HepG2 (cell line): ENCODE data around the gene KRTAP4-16.

Experiments
- DNMT3B ChIP-seq: conservative IDR thresholded peaks from 2 replicates; pipeline ENCODE4 v1.6.1; 2016; ENCODE audit warnings: missing biosample characterization, control low read depth
- EP300 ChIP-seq, 3 experiments: sonication (generic) in 1 of 3; formaldehyde crosslinking in 1 of 3; IDR thresholded peaks; 2 replicates each; pipeline versions ENCODE4 v1.5.1 to v1.6.1; 2011 to 2020; ENCODE audit warnings: low read depth in 2 of 3, low read length in 2 of 3, borderline replicate concordance in 1 of 3, improper control_type of control experiment in 1 of 3, mild to moderate bottlenecking in 1 of 3, missing genetic modification reagents in 1 of 3, moderate library complexity in 1 of 3
- EZH2 ChIP-seq: conservative IDR thresholded peaks from 2 replicates; pipeline ENCODE4 v1.6.1; 2012; ENCODE audit warnings: mild to moderate bottlenecking, low read depth, low read length, moderate library complexity
- PHF8 ChIP-seq: sonication (generic); formaldehyde crosslinking; IDR thresholded peaks from 2 replicates; pipeline ENCODE4 v1.5.0; 2020; ENCODE audit warnings: missing genetic modification reagents
- SIN3A ChIP-seq: IDR thresholded peaks from 2 replicates; pipeline ENCODE4 v1.6.1; 2011; ENCODE audit warnings: low read depth, mild to moderate bottlenecking, control low read depth, low read length, borderline replicate concordance
- ZC3H4 ChIP-seq: sonication (generic); formaldehyde crosslinking; IDR thresholded peaks from 2 replicates; pipeline ENCODE4 v1.4.0; 2020; ENCODE audit warnings: missing genetic modification reagents, borderline replicate concordance
- ZKSCAN1 ChIP-seq: fragments of 150-350 bp; IDR thresholded peaks from 2 replicates; pipeline ENCODE4 v1.6.1; 2014; ENCODE audit warnings: low read length
- TF ChIP-seq, protein P1 (sequence below): sonication (generic); formaldehyde crosslinking; IDR thresholded peaks from 2 replicates; pipeline ENCODE4 v1.8.0; 2022; ENCODE audit warnings: mild to moderate bottlenecking, missing genetic modification reagents; ENCODE audit not compliant: insufficient replicate concordance
- TF ChIP-seq, protein P2 (sequence below): sonication (generic); formaldehyde crosslinking; IDR thresholded peaks from 2 replicates; pipeline ENCODE4 v1.5.0; 2020; ENCODE audit warnings: mild to moderate bottlenecking, missing genetic modification reagents, moderate library complexity
- TF ChIP-seq, protein P3 (sequence below): sonication (generic); formaldehyde crosslinking; conservative IDR thresholded peaks from 2 replicates; pipeline ENCODE4 v1.4.0; 2020; ENCODE audit warnings: missing genetic modification reagents

DNA sequence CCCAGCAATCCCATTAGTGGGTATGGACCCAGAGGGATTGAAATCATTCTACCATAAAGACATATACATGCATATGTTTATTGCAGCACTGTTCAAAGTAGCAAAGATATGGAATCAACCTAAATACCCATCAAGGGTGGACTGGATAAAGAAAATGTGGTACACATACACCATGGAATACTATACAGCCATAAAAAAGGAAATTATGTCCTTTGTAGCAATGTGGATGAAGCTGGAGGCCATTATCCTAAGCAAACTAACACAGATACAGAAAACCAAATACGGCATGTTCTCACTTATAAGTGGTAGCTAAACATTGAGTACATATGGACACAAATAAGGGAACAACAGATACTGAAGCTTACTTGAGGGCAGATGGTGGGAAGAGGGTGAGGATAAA, 44.5 kb downstream of the KRTAP4-16 start:
- TF ChIP-seq, protein P1, sequence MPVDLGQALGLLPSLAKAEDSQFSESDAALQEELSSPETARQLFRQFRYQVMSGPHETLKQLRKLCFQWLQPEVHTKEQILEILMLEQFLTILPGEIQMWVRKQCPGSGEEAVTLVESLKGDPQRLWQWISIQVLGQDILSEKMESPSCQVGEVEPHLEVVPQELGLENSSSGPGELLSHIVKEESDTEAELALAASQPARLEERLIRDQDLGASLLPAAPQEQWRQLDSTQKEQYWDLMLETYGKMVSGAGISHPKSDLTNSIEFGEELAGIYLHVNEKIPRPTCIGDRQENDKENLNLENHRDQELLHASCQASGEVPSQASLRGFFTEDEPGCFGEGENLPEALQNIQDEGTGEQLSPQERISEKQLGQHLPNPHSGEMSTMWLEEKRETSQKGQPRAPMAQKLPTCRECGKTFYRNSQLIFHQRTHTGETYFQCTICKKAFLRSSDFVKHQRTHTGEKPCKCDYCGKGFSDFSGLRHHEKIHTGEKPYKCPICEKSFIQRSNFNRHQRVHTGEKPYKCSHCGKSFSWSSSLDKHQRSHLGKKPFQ (CRISPR knock-in tag) = no peak
- TF ChIP-seq, protein P2, sequence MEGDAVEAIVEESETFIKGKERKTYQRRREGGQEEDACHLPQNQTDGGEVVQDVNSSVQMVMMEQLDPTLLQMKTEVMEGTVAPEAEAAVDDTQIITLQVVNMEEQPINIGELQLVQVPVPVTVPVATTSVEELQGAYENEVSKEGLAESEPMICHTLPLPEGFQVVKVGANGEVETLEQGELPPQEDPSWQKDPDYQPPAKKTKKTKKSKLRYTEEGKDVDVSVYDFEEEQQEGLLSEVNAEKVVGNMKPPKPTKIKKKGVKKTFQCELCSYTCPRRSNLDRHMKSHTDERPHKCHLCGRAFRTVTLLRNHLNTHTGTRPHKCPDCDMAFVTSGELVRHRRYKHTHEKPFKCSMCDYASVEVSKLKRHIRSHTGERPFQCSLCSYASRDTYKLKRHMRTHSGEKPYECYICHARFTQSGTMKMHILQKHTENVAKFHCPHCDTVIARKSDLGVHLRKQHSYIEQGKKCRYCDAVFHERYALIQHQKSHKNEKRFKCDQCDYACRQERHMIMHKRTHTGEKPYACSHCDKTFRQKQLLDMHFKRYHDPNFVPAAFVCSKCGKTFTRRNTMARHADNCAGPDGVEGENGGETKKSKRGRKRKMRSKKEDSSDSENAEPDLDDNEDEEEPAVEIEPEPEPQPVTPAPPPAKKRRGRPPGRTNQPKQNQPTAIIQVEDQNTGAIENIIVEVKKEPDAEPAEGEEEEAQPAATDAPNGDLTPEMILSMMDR (CRISPR knock-in tag) = no peak
- TF ChIP-seq, protein P3, sequence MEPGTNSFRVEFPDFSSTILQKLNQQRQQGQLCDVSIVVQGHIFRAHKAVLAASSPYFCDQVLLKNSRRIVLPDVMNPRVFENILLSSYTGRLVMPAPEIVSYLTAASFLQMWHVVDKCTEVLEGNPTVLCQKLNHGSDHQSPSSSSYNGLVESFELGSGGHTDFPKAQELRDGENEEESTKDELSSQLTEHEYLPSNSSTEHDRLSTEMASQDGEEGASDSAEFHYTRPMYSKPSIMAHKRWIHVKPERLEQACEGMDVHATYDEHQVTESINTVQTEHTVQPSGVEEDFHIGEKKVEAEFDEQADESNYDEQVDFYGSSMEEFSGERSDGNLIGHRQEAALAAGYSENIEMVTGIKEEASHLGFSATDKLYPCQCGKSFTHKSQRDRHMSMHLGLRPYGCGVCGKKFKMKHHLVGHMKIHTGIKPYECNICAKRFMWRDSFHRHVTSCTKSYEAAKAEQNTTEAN (CRISPR knock-in tag) = no peak
- TF ChIP-seq EZH2 (no peak), EP300 (IDR thresholded peaks at IDR 0.05; ENCODE audit: low read depth in 2 of 2, low read length in 2 of 2) (no peak), EP300 (CRISPR knock-in tag; IDR thresholded peaks at IDR 0.05; ENCODE audit: borderline replicate concordance) (no peak), SIN3A (no peak), PHF8 (CRISPR knock-in tag) (no peak), ZC3H4 (CRISPR knock-in tag) (no peak), DNMT3B (CRISPR knock-in tag) (no peak), ZKSCAN1 (no peak)
